Hepatocyte (in vitro differentiated cells): ENCODE measurements around the gene C20orf173. TPM values are rescaled to one million over a fixed set of nuclear protein-coding genes. Genes with fewer than 3 reads are reported as not detected.
A peak's percentile ranks its signal among the peaks of the same experiment; 100 is the strongest.

Experiments
- DNase-seq: peaks from one replicate; pipeline ENCODE4 v3.0.0-alpha.2; 2016; ENCODE audit warnings: low spot score
- H2AFZ ChIP-seq: fragments of 200-600 bp; sonication (generic); 2 replicates; pipeline ENCODE4 v1.6.0; 2016; ENCODE audit warnings: antibody characterized with exemption, mild to moderate bottlenecking
- H3K27ac ChIP-seq: fragments of 200-600 bp; sonication (generic); 2 replicates; pipeline ENCODE4 v1.5.1; 2016; ENCODE audit warnings: mild to moderate bottlenecking
- H3K27me3 ChIP-seq: fragments of 200-600 bp; sonication (generic); 2 replicates; pipeline ENCODE4 v1.6.1; 2016
- H3K36me3 ChIP-seq: fragments of 200-600 bp; sonication (generic); replicated peaks from 2 replicates; pipeline ENCODE4 v1.5.1; 2016; ENCODE audit warnings: low read depth; ENCODE audit not compliant: insufficient read depth
- H3K4me1 ChIP-seq: fragments of 200-600 bp; sonication (generic); 2 replicates; pipeline ENCODE4 v1.5.1; 2016; ENCODE audit warnings: mild to moderate bottlenecking, moderate library complexity; ENCODE audit not compliant: insufficient read depth
- H3K4me2 ChIP-seq: fragments of 200-600 bp; sonication (generic); 2 replicates; pipeline ENCODE4 v1.6.0; 2016
- H3K4me3 ChIP-seq: fragments of 200-600 bp; sonication (generic); 2 replicates; pipeline ENCODE4 v1.5.1; 2016; ENCODE audit warnings: mild to moderate bottlenecking
- H3K79me2 ChIP-seq: fragments of 200-600 bp; sonication (generic); 2 replicates; pipeline ENCODE4 v1.6.0; 2017; ENCODE audit warnings: mild to moderate bottlenecking
- H3K9me2 ChIP-seq: fragments of 200-600 bp; sonication (generic); replicated peaks from 2 replicates; pipeline ENCODE4 v1.6.0; 2017; ENCODE audit warnings: mild to moderate bottlenecking; ENCODE audit not compliant: insufficient read depth
- H3K9me3 ChIP-seq: fragments of 200-600 bp; sonication (generic); 2 replicates; pipeline ENCODE4 v1.5.1; 2016; ENCODE audit warnings: low read depth, mild to moderate bottlenecking
- H4K20me1 ChIP-seq: fragments of 200-600 bp; sonication (generic); 2 replicates; pipeline ENCODE4 v1.6.0; 2016; ENCODE audit warnings: mild to moderate bottlenecking; ENCODE audit not compliant: insufficient read depth, poor library complexity, severe bottlenecking
- CTCF ChIP-seq: fragments of 200-600 bp; sonication (generic); IDR thresholded peaks from 2 replicates; pipeline ENCODE4 v1.5.1; 2016; ENCODE audit warnings: antibody characterized with exemption, mild to moderate bottlenecking; ENCODE audit not compliant: poor library complexity
- EZH2 ChIP-seq: fragments of 200-600 bp; sonication (generic); IDR thresholded peaks from 2 replicates; pipeline ENCODE4 v1.6.1; 2016; ENCODE audit warnings: antibody characterized with exemption, mild to moderate bottlenecking, borderline replicate concordance
- EZH2phosphoT487 ChIP-seq: fragments of 200-600 bp; sonication (generic); IDR thresholded peaks from one replicate; pipeline ENCODE4 v1.6.1; 2018; ENCODE audit warnings: antibody characterized with exemption, mild to moderate bottlenecking, low read depth, moderate library complexity; ENCODE audit not compliant: unreplicated experiment, severe bottlenecking
- WGBS: methylation state at CpG from one replicate; pipeline ENCODE4 v1.1.6; 2016; ENCODE audit warnings: low lambda C conversion rate; ENCODE audit errors: missing lambda C conversion rate; 5-methylcytosine and 5-hydroxymethylcytosine counted together
- polyA plus RNA-seq: library from polyadenylated mRNA; unstranded; fragments of >200 nt; fragmentation: Nextera tagmentation; extraction: Ambion mirVana; gene quantifications from 2 replicates; pipeline ENCODE4 v1.2.1, GENCODE V29; 2016
- total RNA-seq: library from RNA; depleted of rRNA; stranded (reverse); fragments of >200 nt; gene quantifications from 2 replicates; pipeline ENCODE4 v1.2.3, GENCODE V29; 2014

Gene C20orf173
- total and polyA plus RNA-seq, 2 experiments from 2014 or later, result not detected

GRCh38 chr20:35506872-35507638 lies 22.4 kb downstream of the C20orf173 start:
- H2AFZ ChIP-seq, result no peak overlapping the region
- H3K27ac ChIP-seq, result peak overlapping the region; percentile 5
- peaks cover 6% of the 10 kb centered on the region for H3K4me1 ChIP-seq
- no peaks in the 10 kb centered on the region for H3K79me2 ChIP-seq
- DNase-seq, result no peak
- no peaks in the 10 kb centered on the region for H3K27me3 ChIP-seq
- H3K4me3 ChIP-seq, result no peak overlapping the region
- no peaks in the 10 kb centered on the region for H3K9me2 ChIP-seq
- WGBS, result 91% methylated on average over 6 of the region's 6 CpGs
- no peaks in the 10 kb centered on the region for H4K20me1 ChIP-seq
- no peak overlapping the region for H3K4me2 ChIP-seq
- no peaks in the 10 kb centered on the region for H3K9me3 ChIP-seq
- TF ChIP-seq EZH2phosphoT487 (no peak), CTCF (no peak), EZH2 (no peak)
- no peaks in the 10 kb centered on the region for H3K36me3 ChIP-seq

- Histone ChIP-seq H3K4me2 (no peak overlapping the region), H3K27me3 (no peaks in the 10 kb centered on the region), H3K36me3 (no peaks in the 10 kb centered on the region), H3K9me3 (no peaks in the 10 kb centered on the region), H3K27ac (no peak overlapping the region), H3K9me2 (no peaks in the 10 kb centered on the region), H4K20me1 (no peaks in the 10 kb centered on the region), H3K79me2 (no peaks in the 10 kb centered on the region), H3K4me1 (peaks cover 6% of the 10 kb centered on the region), H3K4me3 (no peak overlapping the region), H2AFZ (no peak overlapping the region)
- TF ChIP-seq CTCF (no peak), EZH2phosphoT487 (no peak), EZH2 (no peak)
- 85% methylated on average over 3 of the region's 3 CpGs for WGBS
- no peak for DNase-seq
These were observed 23.3 kb downstream of the C20orf173 start for GRCh38 chr20:35506179-35506578.

GRCh38 chr20:35504751-35505150 lies 24.7 kb downstream of the C20orf173 start:
- DNase-seq, result no peak
- Histone ChIP-seq H3K4me1 (peaks cover 6% of the 10 kb centered on the region), H3K4me3 (no peak overlapping the region), H3K9me2 (no peaks in the 10 kb centered on the region), H3K9me3 (no peaks in the 10 kb centered on the region), H3K27me3 (no peaks in the 10 kb centered on the region), H4K20me1 (no peaks in the 10 kb centered on the region), H3K36me3 (no peaks in the 10 kb centered on the region), H3K4me2 (no peak overlapping the region), H2AFZ (no peak overlapping the region), H3K79me2 (no peaks in the 10 kb centered on the region), H3K27ac (no peak overlapping the region)
- WGBS, result 98% methylated on average over 5 of the region's 5 CpGs
- no peak for TF ChIP-seq EZH2phosphoT487
- TF ChIP-seq CTCF, result no peak
- no peak for TF ChIP-seq EZH2
